HFFc6 (cell line): ENCODE results near the gene CPA1. TPM values are rescaled to one million over a fixed set of nuclear protein-coding genes. Genes with fewer than 3 reads are reported as not detected.

Source experiments
- DNase-seq: peaks from one replicate; pipeline ENCODE4 v3.0.0-alpha.2; 2018
- H3K27ac Mint-ChIP-seq: 2 replicates; pipeline ENCODE4 v1.8.0; 2020; ENCODE audit warnings: mild to moderate bottlenecking, mixed read lengths
- H3K27me3 Mint-ChIP-seq: 2 replicates; pipeline ENCODE4 v1.8.0; 2021; ENCODE audit warnings: mild to moderate bottlenecking, moderate library complexity, mixed read lengths; ENCODE audit not compliant: insufficient read depth
- H3K36me3 Mint-ChIP-seq: 2 replicates; pipeline ENCODE4 v1.8.0; 2021; ENCODE audit warnings: low read depth, mixed read lengths
- H3K4me1 Mint-ChIP-seq: 2 replicates; pipeline ENCODE4 v1.8.0; 2020; ENCODE audit warnings: low read depth, mixed read lengths
- H3K4me3 Mint-ChIP-seq: 2 replicates; pipeline ENCODE4 v1.8.0; 2020; ENCODE audit warnings: mild to moderate bottlenecking, moderate library complexity, mixed read lengths
- H3K9me3 Mint-ChIP-seq: 2 replicates; pipeline ENCODE4 v1.8.0; 2020; ENCODE audit warnings: mild to moderate bottlenecking, mixed read lengths
- total RNA-seq, 6 experiments: library from RNA; stranded (reverse); fragmentation: NEBNext Ultra II Directional; extraction: Animal tissue kit (Norgen Biotek cat#: 25700); gene quantifications; 2 replicates in 1 of 6; 3 replicates in 5 of 6; pipeline ENCODE4 v1.2.3, GENCODE V29; 2021
- TF ChIP-seq, protein P1 (sequence below): fragments of 200-600 bp; sonication (generic); IDR thresholded peaks from 2 replicates; pipeline ENCODE4 v1.5.0; 2021; ENCODE audit warnings: antibody characterized with exemption, mild to moderate bottlenecking

The CPA1 gene
- total RNA-seq, 6 experiments from 2014 or later, result not detected

DNA sequence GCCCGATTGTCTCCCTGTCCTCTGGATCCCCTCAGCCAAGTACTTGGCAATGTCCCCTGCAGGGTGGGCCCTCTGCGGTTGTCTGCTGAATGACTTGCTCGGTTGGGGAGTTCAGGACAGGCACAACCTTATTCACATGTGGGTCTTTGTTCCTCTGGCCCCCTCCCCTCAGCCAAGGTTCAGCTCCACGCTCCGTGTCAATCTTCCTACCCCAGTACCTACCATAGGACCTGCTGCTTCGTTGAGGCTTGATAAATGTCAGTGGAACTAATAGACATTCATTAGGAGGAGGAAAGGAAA lies 28.6 kb upstream of the CPA1 start:
- Mint-ChIP-seq H3K27me3 (peaks cover 22% of the 10 kb centered on the region), H3K9me3 (no peaks in the 10 kb centered on the region), H3K27ac (no peak overlapping the region; the same call in 1 of the 2 replicates), H3K36me3 (no peaks in the 10 kb centered on the region; the same call in 1 of the 2 replicates), H3K4me1 (peaks cover 65% of the 10 kb centered on the region), H3K4me3 (no peak overlapping the region; the same call in 1 of the 2 replicates)
- DNase-seq, result no peak
- TF ChIP-seq, protein P1, sequence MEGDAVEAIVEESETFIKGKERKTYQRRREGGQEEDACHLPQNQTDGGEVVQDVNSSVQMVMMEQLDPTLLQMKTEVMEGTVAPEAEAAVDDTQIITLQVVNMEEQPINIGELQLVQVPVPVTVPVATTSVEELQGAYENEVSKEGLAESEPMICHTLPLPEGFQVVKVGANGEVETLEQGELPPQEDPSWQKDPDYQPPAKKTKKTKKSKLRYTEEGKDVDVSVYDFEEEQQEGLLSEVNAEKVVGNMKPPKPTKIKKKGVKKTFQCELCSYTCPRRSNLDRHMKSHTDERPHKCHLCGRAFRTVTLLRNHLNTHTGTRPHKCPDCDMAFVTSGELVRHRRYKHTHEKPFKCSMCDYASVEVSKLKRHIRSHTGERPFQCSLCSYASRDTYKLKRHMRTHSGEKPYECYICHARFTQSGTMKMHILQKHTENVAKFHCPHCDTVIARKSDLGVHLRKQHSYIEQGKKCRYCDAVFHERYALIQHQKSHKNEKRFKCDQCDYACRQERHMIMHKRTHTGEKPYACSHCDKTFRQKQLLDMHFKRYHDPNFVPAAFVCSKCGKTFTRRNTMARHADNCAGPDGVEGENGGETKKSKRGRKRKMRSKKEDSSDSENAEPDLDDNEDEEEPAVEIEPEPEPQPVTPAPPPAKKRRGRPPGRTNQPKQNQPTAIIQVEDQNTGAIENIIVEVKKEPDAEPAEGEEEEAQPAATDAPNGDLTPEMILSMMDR, result no peak

DNA sequence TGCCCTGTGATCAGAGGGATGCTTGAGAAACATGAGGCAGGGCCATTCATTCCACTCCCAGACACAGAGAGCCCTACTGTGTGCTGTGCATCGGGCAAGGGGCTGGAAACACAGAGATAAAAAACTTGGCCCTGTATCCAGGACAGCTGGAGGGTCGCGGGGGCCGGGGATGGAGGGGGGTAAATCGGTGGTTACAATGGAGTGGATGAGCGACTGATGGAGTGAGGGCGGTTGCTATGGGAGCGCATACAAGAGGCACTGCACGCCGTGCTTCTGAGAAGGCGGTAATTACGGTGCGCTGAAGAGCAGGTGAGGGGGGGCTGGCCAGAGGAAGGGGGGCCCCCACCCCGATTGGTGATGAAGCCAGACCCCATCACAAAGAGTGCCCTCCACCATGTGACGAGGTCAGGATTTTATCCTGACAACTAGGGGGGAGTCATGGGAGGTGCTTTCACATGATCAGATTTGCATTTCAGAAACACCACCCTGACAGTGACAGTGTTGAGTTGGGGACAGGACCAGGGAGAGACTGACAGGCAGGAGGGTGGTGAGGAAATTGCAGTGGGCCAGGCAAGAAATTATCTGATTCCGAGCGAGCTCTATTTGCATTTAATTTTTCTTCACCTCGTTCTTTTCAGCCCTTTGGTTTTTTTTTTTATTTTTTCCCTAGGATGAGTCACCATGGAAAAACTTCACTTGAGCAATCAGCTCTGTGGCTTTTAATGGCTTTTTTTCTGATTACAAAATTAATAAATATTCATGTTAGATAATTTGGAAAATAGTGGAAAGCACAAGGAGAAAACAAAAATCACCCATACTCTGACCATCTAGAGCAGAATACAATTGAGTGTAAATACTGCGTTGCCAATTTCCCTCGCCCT lies 27.9 kb upstream of the CPA1 start:
- Mint-ChIP-seq H3K27ac (peak overlapping the region; percentile 10), H3K4me3 (peak overlapping the region; percentile 75), H3K9me3 (no peaks in the 10 kb centered on the region), H3K4me1 (peaks cover 72% of the 10 kb centered on the region), H3K27me3 (peaks cover 20% of the 10 kb centered on the region), H3K36me3 (no peaks in the 10 kb centered on the region; the same call in 1 of the 2 replicates)
- TF ChIP-seq, protein P1, result no peak
- peak; percentile 41 for DNase-seq

DNA sequence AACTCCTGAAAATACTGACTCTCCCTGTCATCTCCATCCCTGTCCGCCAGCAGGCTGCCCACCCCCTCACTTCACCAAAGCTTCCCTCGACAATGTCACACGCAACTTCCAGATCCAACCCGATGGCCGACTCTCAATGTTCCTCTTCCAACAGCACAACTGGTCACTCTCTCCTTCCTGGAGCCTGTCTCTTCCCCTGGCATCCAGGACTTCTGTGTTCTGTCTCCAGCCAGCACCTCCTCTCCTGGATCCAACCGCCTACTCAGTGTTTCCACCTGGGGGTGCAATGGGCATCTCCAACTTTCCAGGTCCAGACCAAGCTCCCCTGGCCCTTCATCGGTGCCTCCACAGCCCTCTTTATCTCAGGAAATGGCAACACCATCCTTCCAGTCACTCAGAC lies 27.1 kb upstream of the CPA1 start:
- Mint-ChIP-seq H3K36me3 (no peaks in the 10 kb centered on the region; the same call in 1 of the 2 replicates), H3K27me3 (peaks cover 20% of the 10 kb centered on the region), H3K4me3 (peak overlapping the region; percentile 75; the same call in 1 of the 2 replicates), H3K4me1 (peaks cover 80% of the 10 kb centered on the region), H3K9me3 (no peaks in the 10 kb centered on the region), H3K27ac (peak overlapping the region; percentile 4; the same call in 1 of the 2 replicates)
- DNase-seq, result no peak
- TF ChIP-seq, protein P1, result 0 out of 2 replicates have a peak, but pooled peaks have one; percentile 5

DNA sequence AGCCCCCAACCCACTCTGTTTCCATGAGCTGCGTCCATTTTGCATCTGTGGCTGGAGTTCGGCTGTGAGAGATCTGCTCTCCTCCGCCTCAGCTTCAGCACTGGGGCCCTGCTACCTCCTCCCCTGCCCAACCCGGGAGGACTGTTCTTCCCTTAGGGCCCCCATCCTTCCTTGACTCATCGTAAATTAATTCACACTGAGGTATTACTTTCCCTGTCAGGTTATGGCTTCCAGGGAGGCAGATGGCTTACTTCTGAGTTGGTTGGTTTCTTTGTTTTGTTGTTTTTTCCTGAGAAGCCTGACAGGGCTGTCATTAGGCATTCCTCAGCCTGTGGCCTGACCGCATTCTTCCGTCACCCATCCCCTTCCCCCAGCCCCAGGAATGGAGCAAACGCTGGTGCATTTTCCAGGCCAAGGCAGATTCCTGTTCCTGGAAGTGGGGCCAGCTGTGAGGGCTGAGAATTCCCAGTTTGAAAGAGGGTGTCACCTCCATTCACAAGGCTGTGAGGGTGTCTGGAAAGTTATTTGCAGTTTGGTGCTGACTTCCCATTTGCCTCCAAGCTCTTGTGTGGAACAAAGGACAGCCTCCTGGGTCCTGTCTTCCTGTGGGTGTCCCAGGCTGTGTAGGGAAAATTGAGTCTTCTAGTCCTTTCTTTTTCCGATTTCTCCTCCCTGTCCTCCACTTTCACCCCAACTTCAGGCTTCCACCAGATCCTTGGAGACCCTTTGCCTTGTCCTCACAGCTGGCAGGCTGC lies 24.0 kb upstream of the CPA1 start:
- H3K27me3 Mint-ChIP-seq, result peaks cover 18% of the 10 kb centered on the region
- TF ChIP-seq, protein P1, result no peak
- peak overlapping the region; percentile 98 for H3K27ac Mint-ChIP-seq
- peaks cover 28% of the 10 kb centered on the region for H3K9me3 Mint-ChIP-seq
- H3K36me3 Mint-ChIP-seq, result peaks cover 21% of the 10 kb centered on the region
- DNase-seq, result peak; percentile 97
- peaks cover 68% of the 10 kb centered on the region for H3K4me1 Mint-ChIP-seq
- peak overlapping the region; percentile 82 for H3K4me3 Mint-ChIP-seq

DNA sequence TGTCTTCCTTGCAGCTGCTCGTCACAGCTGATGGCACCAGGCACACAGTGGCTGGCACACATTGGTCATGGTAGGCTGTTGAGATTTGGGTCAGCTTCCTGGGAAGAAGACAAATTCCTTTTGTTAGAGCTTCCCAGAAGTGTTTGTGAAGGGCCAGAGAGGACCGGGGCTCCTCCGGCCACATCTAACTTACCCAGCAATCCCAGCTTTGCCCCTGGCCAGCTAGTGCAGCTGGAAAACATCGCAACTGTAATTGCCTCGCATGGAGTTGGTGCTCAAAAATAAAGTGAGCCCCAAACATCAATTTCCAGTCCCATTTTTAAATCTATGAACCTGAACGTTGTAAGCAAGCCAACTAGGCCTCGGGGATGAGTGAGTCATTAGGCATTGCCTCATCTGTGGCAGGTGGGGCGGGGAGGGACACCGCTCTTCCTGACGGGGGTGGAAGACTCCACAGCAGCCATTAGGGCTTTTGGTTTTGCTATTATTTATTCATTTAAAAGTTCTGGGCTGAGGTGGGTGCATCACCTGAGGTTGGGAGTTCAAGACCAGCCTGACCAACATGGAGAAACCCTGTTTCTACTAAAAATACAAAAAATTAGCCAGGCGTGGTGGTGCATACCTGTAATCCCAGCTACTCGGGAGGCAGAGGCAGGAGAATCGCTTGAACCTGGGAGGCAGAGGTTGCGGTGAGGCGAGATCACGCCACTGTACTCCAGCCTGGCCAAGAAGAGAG lies 23.2 kb upstream of the CPA1 start:
- peaks cover 18% of the 10 kb centered on the region for H3K27me3 Mint-ChIP-seq
- DNase-seq, result peak; percentile 75
- H3K27ac Mint-ChIP-seq, result peak overlapping the region; percentile 98
- peak overlapping the region; percentile 82 for H3K4me3 Mint-ChIP-seq
- peaks cover 30% of the 10 kb centered on the region for H3K9me3 Mint-ChIP-seq
- TF ChIP-seq, protein P1, result no peak
- H3K4me1 Mint-ChIP-seq, result peaks cover 61% of the 10 kb centered on the region
- peaks cover 23% of the 10 kb centered on the region for H3K36me3 Mint-ChIP-seq
